H9 (cell line): Measurements from ENCODE around the gene DDIAS. TPM values are rescaled to one million over a fixed set of nuclear protein-coding genes. Genes with fewer than 3 reads are reported as not detected.

Source experiments
- DNase-seq: peaks from one replicate; pipeline ENCODE4 v3.0.0-alpha.2; 2017
- H2AFZ ChIP-seq: one replicate; pipeline ENCODE4 v1.6.1; 2013; ENCODE audit warnings: mild to moderate bottlenecking, low read length, control low read depth, moderate library complexity
- H2AK5ac ChIP-seq: 2 replicates; pipeline ENCODE4 v1.6.1; 2013; ENCODE audit warnings: low read length, control low read depth, mixed read lengths; ENCODE audit not compliant: insufficient read length
- H2BK120ac ChIP-seq: one replicate; pipeline ENCODE4 v1.6.1; 2013; ENCODE audit warnings: low read depth, mild to moderate bottlenecking, low read length, control low read depth, inconsistent platforms; ENCODE audit not compliant: poor library complexity, severe bottlenecking
- H2BK12ac ChIP-seq: 2 replicates; pipeline ENCODE4 v1.6.1; 2013; ENCODE audit warnings: low read length, control low read depth, mixed read lengths, low read depth; ENCODE audit not compliant: insufficient read length
- H2BK15ac ChIP-seq: 2 replicates; pipeline ENCODE4 v1.6.1; 2013; ENCODE audit warnings: low read depth, low read length, control low read depth
- H2BK20ac ChIP-seq: one replicate; pipeline ENCODE4 v1.6.1; 2013; ENCODE audit warnings: low read depth, mild to moderate bottlenecking, low read length, control low read depth, inconsistent platforms; ENCODE audit not compliant: poor library complexity, severe bottlenecking
- H2BK5ac ChIP-seq: 2 replicates; pipeline ENCODE4 v1.6.1; 2013; ENCODE audit warnings: low read length, control low read depth, mixed read lengths; ENCODE audit not compliant: insufficient read length
- H3K14ac ChIP-seq: 2 replicates; pipeline ENCODE4 v1.6.1; 2013; ENCODE audit warnings: low read length, control low read depth; ENCODE audit not compliant: insufficient read depth
- H3K18ac ChIP-seq: 2 replicates; pipeline ENCODE4 v1.6.1; 2013; ENCODE audit warnings: low read depth, mild to moderate bottlenecking, mixed read lengths, low read length, control low read depth; ENCODE audit not compliant: insufficient read length
- H3K23ac ChIP-seq: 2 replicates; pipeline ENCODE4 v1.6.1; 2013; ENCODE audit warnings: low read length, control low read depth, mixed read lengths, low read depth; ENCODE audit not compliant: insufficient read length
- H3K23me2 ChIP-seq: 2 replicates; pipeline ENCODE4 v1.6.1; 2013; ENCODE audit warnings: low read depth, mild to moderate bottlenecking, mixed read lengths, low read length, control low read depth; ENCODE audit not compliant: insufficient read length, poor library complexity, severe bottlenecking
- H3K27ac ChIP-seq: 2 replicates; pipeline ENCODE4 v1.5.1; 2013; ENCODE audit warnings: low read length, control low read depth, mixed read lengths, low read depth; ENCODE audit not compliant: insufficient read length
- H3K27me3 ChIP-seq: 2 replicates; pipeline ENCODE4 v1.6.1; 2013; ENCODE audit warnings: low read length, control low read depth, inconsistent platforms; ENCODE audit not compliant: insufficient read depth
- H3K4ac ChIP-seq: 2 replicates; pipeline ENCODE4 v1.6.1; 2013; ENCODE audit warnings: low read depth, mild to moderate bottlenecking, control low read depth, inconsistent platforms, low read length, moderate library complexity
- H3K4me1 ChIP-seq: 2 replicates; pipeline ENCODE4 v1.6.1; 2013; ENCODE audit warnings: low read length, control low read depth, inconsistent platforms; ENCODE audit not compliant: insufficient read depth
- H3K4me2 ChIP-seq: 2 replicates; pipeline ENCODE4 v1.6.1; 2013; ENCODE audit warnings: low read length, control low read depth, mixed read lengths; ENCODE audit not compliant: insufficient read length, insufficient read depth
- H3K56ac ChIP-seq: 2 replicates; pipeline ENCODE4 v1.6.1; 2013; ENCODE audit warnings: low read depth, mild to moderate bottlenecking, mixed read lengths, low read length, control low read depth; ENCODE audit not compliant: insufficient read length
- H3K79me1 ChIP-seq: 2 replicates; pipeline ENCODE4 v1.6.1; 2013; ENCODE audit warnings: low read depth, mild to moderate bottlenecking, moderate library complexity, low read length, control low read depth, inconsistent platforms; ENCODE audit not compliant: insufficient read depth, poor library complexity, severe bottlenecking
- H3K79me2 ChIP-seq: 2 replicates; pipeline ENCODE4 v1.6.1; 2013; ENCODE audit warnings: low read length, control low read depth, inconsistent platforms; ENCODE audit not compliant: insufficient read depth
- H3K9ac ChIP-seq: 2 replicates; pipeline ENCODE4 v1.6.1; 2013; ENCODE audit warnings: low read length, control low read depth, mixed read lengths; ENCODE audit not compliant: insufficient read length; ENCODE audit errors: extremely low read depth
- H3K9me3 ChIP-seq: one replicate; pipeline ENCODE4 v1.6.1; 2013; ENCODE audit warnings: low read depth, low read length, inconsistent platforms; ENCODE audit not compliant: control insufficient read depth
- H3T11ph ChIP-seq: one replicate; pipeline ENCODE4 v1.6.1; 2013; ENCODE audit warnings: mild to moderate bottlenecking, low read length, control low read depth, inconsistent platforms
- H4K20me1 ChIP-seq: one replicate; pipeline ENCODE4 v1.6.1; 2013; ENCODE audit not compliant: control insufficient read depth, insufficient read length, insufficient read depth
- H4K5ac ChIP-seq: 2 replicates; pipeline ENCODE4 v1.6.1; 2013; ENCODE audit warnings: low read depth, mild to moderate bottlenecking, mixed read lengths, low read length, control low read depth; ENCODE audit not compliant: insufficient read length
- H4K8ac ChIP-seq: replicated peaks from 2 replicates; pipeline ENCODE4 v1.6.1; 2013; ENCODE audit warnings: low read length, control low read depth, mixed read lengths, low read depth; ENCODE audit not compliant: insufficient read length
- H4K91ac ChIP-seq: 2 replicates; pipeline ENCODE4 v1.6.1; 2013; ENCODE audit warnings: low read depth, mild to moderate bottlenecking, moderate library complexity, mixed read lengths, low read length, control low read depth; ENCODE audit not compliant: insufficient read length
- H3K27ac Mint-ChIP-seq, 3 experiments: 2 replicates in 2 of 3; 3 replicates in 1 of 3; pipeline ENCODE4 v1.8.0; 2020 to 2021; ENCODE audit warnings: mixed read lengths in 3 of 3, mild to moderate bottlenecking in 1 of 3, moderate library complexity in 1 of 3
- H3K27me3 Mint-ChIP-seq: 2 replicates; pipeline ENCODE4 v1.8.0; 2021; ENCODE audit warnings: low read depth, mild to moderate bottlenecking, moderate library complexity, mixed read lengths
- H3K36me3 Mint-ChIP-seq, 3 experiments: 2 replicates in 2 of 3; 3 replicates in 1 of 3; pipeline ENCODE4 v1.8.0; 2020 to 2021; ENCODE audit warnings: low read depth in 3 of 3, mixed read lengths in 3 of 3; ENCODE audit not compliant: insufficient read depth in 1 of 3
- H3K4me1 Mint-ChIP-seq, 2 experiments: 2 replicates each; pipeline ENCODE4 v1.8.0; 2020; ENCODE audit warnings: mixed read lengths in 2 of 2
- H3K4me3 Mint-ChIP-seq, 2 experiments: 2 replicates in 1 of 2; 3 replicates in 1 of 2; pipeline ENCODE4 v1.8.0; 2020 to 2021; ENCODE audit warnings: mild to moderate bottlenecking in 2 of 2, mixed read lengths in 2 of 2, moderate library complexity in 1 of 2
- H3K9me3 Mint-ChIP-seq, 2 experiments: 2 replicates in 1 of 2; 3 replicates in 1 of 2; pipeline ENCODE4 v1.8.0; 2020; ENCODE audit warnings: mild to moderate bottlenecking in 2 of 2, mixed read lengths in 2 of 2, moderate library complexity in 1 of 2
- WGBS: extraction: QIAGEN DNeasy Blood & Tissue Kit; methylation state at CpG from one replicate; pipeline ENCODE4 v1.1.7; 2013; ENCODE audit warnings: missing lambda C conversion rate, low lambda C conversion rate, mixed read lengths; ENCODE audit not compliant: insufficient read length; ENCODE audit errors: extremely low coverage; 5-methylcytosine and 5-hydroxymethylcytosine counted together
- total RNA-seq: library from RNA; stranded (reverse); gene quantifications from 2 replicates; pipeline ENCODE4 v1.2.1, GENCODE V29; 2021
- TF ChIP-seq, protein P1 (sequence below): fragments of 200-600 bp; sonication (generic); conservative IDR thresholded peaks from 3 replicates; pipeline ENCODE4 v1.8.0; 2021; ENCODE audit warnings: antibody characterized with exemption, mild to moderate bottlenecking

The DDIAS gene
- total RNA-seq, 1 experiment from 2014 or later, result 18.6 TPM

DNA sequence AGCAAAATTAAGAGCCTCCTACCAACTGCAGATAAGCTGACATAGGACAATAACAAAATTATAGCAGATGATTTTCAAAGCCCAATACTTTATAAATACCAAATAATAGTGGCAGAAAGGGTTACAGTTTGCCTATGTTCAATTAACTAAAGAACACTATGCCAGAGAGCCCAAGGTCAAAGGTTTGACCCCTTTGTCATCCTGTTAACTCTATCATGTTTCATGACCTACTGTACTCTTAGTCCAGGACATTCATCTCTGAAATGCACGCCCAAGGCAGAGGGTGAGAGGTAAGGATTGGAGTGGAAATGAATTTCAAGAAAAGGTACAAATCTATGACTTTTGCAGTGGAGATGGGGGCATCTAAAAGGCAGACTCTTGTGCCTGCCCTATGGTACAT is 70.6 kb downstream of the DDIAS start:
- Histone ChIP-seq H2BK5ac (no peak overlapping the region), H3K9me3 (no peaks in the 10 kb centered on the region), H2AK5ac (no peak overlapping the region), H3K56ac (no peak overlapping the region), H4K91ac (no peak overlapping the region), H2AFZ (no peak overlapping the region), H3K27me3 (no peaks in the 10 kb centered on the region), H3K23me2 (no peaks in the 10 kb centered on the region), H3K4ac (no peak overlapping the region), H3K4me2 (no peak overlapping the region), H3T11ph (no peak overlapping the region), H4K5ac (no peak overlapping the region), H3K18ac (no peak overlapping the region), H3K27ac (no peak overlapping the region), H2BK12ac (no peak overlapping the region), H3K79me2 (no peaks in the 10 kb centered on the region), H3K79me1 (no peaks in the 10 kb centered on the region), H2BK15ac (no peak overlapping the region), H4K8ac (no peak overlapping the region), H3K14ac (no peak overlapping the region), H3K9ac (no peak overlapping the region), H4K20me1 (no peaks in the 10 kb centered on the region), H3K4me1 (no peaks in the 10 kb centered on the region), H2BK120ac (no peak overlapping the region), H3K23ac (no peak overlapping the region), H2BK20ac (no peak overlapping the region)
- no peaks in the 10 kb centered on the region for H3K36me3 Mint-ChIP-seq
- TF ChIP-seq, protein P1, sequence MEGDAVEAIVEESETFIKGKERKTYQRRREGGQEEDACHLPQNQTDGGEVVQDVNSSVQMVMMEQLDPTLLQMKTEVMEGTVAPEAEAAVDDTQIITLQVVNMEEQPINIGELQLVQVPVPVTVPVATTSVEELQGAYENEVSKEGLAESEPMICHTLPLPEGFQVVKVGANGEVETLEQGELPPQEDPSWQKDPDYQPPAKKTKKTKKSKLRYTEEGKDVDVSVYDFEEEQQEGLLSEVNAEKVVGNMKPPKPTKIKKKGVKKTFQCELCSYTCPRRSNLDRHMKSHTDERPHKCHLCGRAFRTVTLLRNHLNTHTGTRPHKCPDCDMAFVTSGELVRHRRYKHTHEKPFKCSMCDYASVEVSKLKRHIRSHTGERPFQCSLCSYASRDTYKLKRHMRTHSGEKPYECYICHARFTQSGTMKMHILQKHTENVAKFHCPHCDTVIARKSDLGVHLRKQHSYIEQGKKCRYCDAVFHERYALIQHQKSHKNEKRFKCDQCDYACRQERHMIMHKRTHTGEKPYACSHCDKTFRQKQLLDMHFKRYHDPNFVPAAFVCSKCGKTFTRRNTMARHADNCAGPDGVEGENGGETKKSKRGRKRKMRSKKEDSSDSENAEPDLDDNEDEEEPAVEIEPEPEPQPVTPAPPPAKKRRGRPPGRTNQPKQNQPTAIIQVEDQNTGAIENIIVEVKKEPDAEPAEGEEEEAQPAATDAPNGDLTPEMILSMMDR, result no peak
- no CpG with 5 or more reads among the region's 1 CpG for WGBS
- no peaks in the 10 kb centered on the region; a peak in 1 of 5 replicates for H3K9me3 Mint-ChIP-seq
- H3K4me3 Mint-ChIP-seq, result no peak overlapping the region
- no peak overlapping the region for H3K27ac Mint-ChIP-seq
- H3K27me3 Mint-ChIP-seq, result no peaks in the 10 kb centered on the region
- DNase-seq, result no peak
- H3K4me1 Mint-ChIP-seq, result no peaks in the 10 kb centered on the region
